OCI-LY7 (cell line): ENCODE results near the gene HOGA1. TPM values are rescaled to one million over a fixed set of nuclear protein-coding genes. Genes with fewer than 3 reads are reported as not detected.

Experiments
- BruUV-seq: library from RNA; stranded (reverse); fragments of 400-500 nt; replicated peaks from 2 replicates; lab custom pipeline; 2021; lab: Mats Ljungman, UMichigan
- CTCF ChIA-PET: fragments of 300-600 bp; sonication (Branson Sonifier 250); formaldehyde crosslinking; loops from one replicate; lab custom pipeline; 2022; ENCODE audit warnings: antibody characterized with exemption; ENCODE audit not compliant: unreplicated experiment; lab: Charles Lee
- POLR2A ChIA-PET: fragments of 300-600 bp; sonication (Branson Sonifier 250); formaldehyde crosslinking; loops from one replicate; lab custom pipeline; 2022; ENCODE audit warnings: antibody characterized with exemption; lab: Charles Lee
- DNase-seq: peaks from one replicate; pipeline ENCODE4 v3.0.0-alpha.2; 2015; ENCODE audit warnings: low spot score
- H2AFZ ChIP-seq: fragments of 200-600 bp; sonication (generic), shearing (Covaris generic); 2 replicates; pipeline ENCODE4 v1.6.1; 2014; ENCODE audit warnings: mild to moderate bottlenecking, antibody characterized with exemption, low read length, moderate library complexity
- H3K27ac ChIP-seq: fragments of 200-600 bp; sonication (generic); 2 replicates; pipeline ENCODE4 v1.5.1; 2014; ENCODE audit warnings: mixed run types, low read depth, mild to moderate bottlenecking, moderate library complexity, low read length, inconsistent platforms; ENCODE audit not compliant: poor library complexity, severe bottlenecking
- H3K36me3 ChIP-seq: fragments of 200-600 bp; sonication (generic); 2 replicates; pipeline ENCODE4 v1.6.1; 2014; ENCODE audit warnings: mild to moderate bottlenecking, antibody characterized with exemption, low read length, moderate library complexity, mixed read lengths; ENCODE audit not compliant: insufficient read depth
- H3K4me1 ChIP-seq: fragments of 200-600 bp; sonication (generic); 2 replicates; pipeline ENCODE4 v1.5.1; 2014; ENCODE audit warnings: mild to moderate bottlenecking, low read length; ENCODE audit not compliant: insufficient read depth, poor library complexity, severe bottlenecking
- H3K4me2 ChIP-seq: fragments of 200-600 bp; sonication (generic); 2 replicates; pipeline ENCODE4 v1.6.1; 2014; ENCODE audit warnings: mild to moderate bottlenecking, low read length
- H3K4me3 ChIP-seq: fragments of 200-600 bp; sonication (generic); 2 replicates; pipeline ENCODE4 v1.5.1; 2014; ENCODE audit warnings: mild to moderate bottlenecking, low read depth, low read length; ENCODE audit not compliant: poor library complexity, severe bottlenecking
- H3K79me2 ChIP-seq: fragments of 200-600 bp; sonication (generic); 2 replicates; pipeline ENCODE4 v1.6.1; 2016; ENCODE audit warnings: low read depth, mild to moderate bottlenecking, low read length, moderate library complexity, mixed read lengths; ENCODE audit not compliant: insufficient read depth
- H3K9me2 ChIP-seq: fragments of 200-600 bp; sonication (generic); 2 replicates; pipeline ENCODE4 v1.6.1; 2016; ENCODE audit warnings: mild to moderate bottlenecking, low read length, mixed read lengths; ENCODE audit not compliant: insufficient read depth
- H3K9me3 ChIP-seq: fragments of 200-600 bp; sonication (generic); 2 replicates; pipeline ENCODE4 v1.6.1; 2014; ENCODE audit warnings: mild to moderate bottlenecking, mixed run types, low read length, mixed read lengths
- H4K20me1 ChIP-seq: fragments of 200-600 bp; sonication (generic); 2 replicates; pipeline ENCODE4 v1.6.1; 2014; ENCODE audit warnings: mild to moderate bottlenecking, antibody characterized with exemption, low read length, moderate library complexity, mixed read lengths; ENCODE audit not compliant: insufficient read depth
- EZH2phosphoT487 ChIP-seq: fragments of 200-600 bp; sonication (generic); IDR thresholded peaks from 2 replicates; pipeline ENCODE4 v1.6.1; 2018; ENCODE audit warnings: low read depth, borderline replicate concordance, mild to moderate bottlenecking, mixed run types, antibody characterized with exemption, low read length, moderate library complexity, mixed read lengths
- intact Hi-C: fragments of 100-400 bp; cut with micrococcal nuclease; formaldehyde crosslinking; loops from one replicate; pipeline ENCODE4 v1.10.0; 2022; ENCODE audit not compliant: unreplicated experiment
- total RNA-seq, 2 experiments: library from RNA; depleted of rRNA in 1 of 2; stranded (reverse); fragments of >200 nt in 1 of 2; shearing (Covaris generic) in 1 of 2; gene quantifications; 2 replicates each; pipeline ENCODE4 v1.2.3, GENCODE V29; 2014 to 2022
- TF ChIP-seq, protein P1 (sequence below): fragments of 200-600 bp; sonication (generic); conservative IDR thresholded peaks from 2 replicates; pipeline ENCODE4 v1.5.1; 2014; ENCODE audit warnings: mild to moderate bottlenecking, antibody characterized with exemption, low read length, moderate library complexity, mixed read lengths

HOGA1 gene
- total RNA-seq, 2 experiments from 2014 or later: 0.25 TPM; not detected in 1

DNA sequence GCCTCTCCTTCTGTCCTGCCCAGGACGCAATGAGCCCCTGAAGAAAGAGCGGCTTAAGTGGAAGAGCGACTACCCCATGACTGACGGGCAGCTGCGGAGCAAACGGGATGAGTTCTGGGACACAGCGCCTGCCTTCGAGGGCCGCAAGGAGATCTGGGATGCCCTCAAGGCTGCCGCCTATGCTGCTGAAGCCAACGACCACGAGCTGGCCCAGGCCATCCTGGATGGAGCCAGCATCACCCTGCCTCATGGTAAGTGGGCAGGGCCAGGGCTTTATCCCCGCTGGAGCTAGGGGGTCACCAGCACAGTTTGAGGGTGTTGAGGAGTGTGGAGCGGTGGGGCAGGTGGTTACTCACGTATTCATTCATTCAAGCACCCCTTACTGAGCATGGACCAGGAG, 16.3 kb upstream of the HOGA1 start:
- no peak for DNase-seq
- CTCF ChIA-PET: no interaction called here
- POLR2A ChIA-PET: interaction anchor here (1.1 kb wide), 1 partner anchor 167 kb away, joined by 5 read pairs; no protein-coding TSS in a partner anchor

DNA sequence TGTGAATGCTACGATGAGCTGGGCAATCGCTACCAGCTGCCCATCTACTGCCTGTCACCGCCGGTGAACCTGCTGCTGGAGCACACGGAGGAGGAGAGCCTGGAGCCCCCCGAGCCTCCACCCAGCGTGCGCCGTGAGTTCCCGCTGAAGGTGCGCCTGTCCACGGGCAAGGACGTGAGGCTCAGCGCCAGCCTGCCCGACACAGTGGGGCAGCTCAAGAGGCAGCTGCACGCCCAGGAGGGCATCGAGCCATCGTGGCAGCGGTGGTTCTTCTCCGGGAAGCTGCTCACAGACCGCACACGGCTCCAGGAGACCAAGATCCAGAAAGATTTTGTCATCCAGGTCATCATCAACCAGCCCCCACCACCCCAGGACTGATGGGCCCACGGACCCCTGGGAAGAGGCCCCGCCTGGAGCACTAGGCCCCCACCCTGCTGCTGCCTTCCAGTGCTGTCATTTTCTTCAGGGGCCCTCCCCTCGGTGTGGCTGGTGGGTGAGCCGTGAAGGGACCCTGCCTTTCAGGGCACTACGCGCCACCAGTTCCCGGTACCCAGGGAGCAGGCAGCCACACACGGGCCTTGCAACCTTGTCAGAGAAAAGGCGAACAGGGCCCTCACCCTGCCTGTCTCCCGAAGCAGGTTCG, 13.9 kb upstream of the HOGA1 start:
- H3K4me2 ChIP-seq: no peak overlapping the region
- POLR2A ChIA-PET: no interaction called here
- DNase-seq: no peak
- H3K4me3 ChIP-seq: no peak overlapping the region
- no peaks in the 10 kb centered on the region for H3K4me1 ChIP-seq
- no peaks in the 10 kb centered on the region for H3K9me3 ChIP-seq
- H3K9me2 ChIP-seq: no peaks in the 10 kb centered on the region
- no peaks in the 10 kb centered on the region for H4K20me1 ChIP-seq
- H2AFZ ChIP-seq: no peak overlapping the region
- no TSS peak for BruUV-seq
- intact Hi-C loops: loop anchor here (5.0 kb wide), 1 partner anchor 162 kb away; no protein-coding TSS in a partner anchor
- CTCF ChIA-PET: interaction anchor here (0.5 kb wide), 1 partner anchor 1175 kb away, joined by 3 read pairs; no protein-coding TSS in a partner anchor
- H3K36me3 ChIP-seq: no peaks in the 10 kb centered on the region
- H3K79me2 ChIP-seq: no peaks in the 10 kb centered on the region
- no peak overlapping the region for H3K27ac ChIP-seq
- TF ChIP-seq EZH2phosphoT487: no peak
- TF ChIP-seq, protein P1, sequence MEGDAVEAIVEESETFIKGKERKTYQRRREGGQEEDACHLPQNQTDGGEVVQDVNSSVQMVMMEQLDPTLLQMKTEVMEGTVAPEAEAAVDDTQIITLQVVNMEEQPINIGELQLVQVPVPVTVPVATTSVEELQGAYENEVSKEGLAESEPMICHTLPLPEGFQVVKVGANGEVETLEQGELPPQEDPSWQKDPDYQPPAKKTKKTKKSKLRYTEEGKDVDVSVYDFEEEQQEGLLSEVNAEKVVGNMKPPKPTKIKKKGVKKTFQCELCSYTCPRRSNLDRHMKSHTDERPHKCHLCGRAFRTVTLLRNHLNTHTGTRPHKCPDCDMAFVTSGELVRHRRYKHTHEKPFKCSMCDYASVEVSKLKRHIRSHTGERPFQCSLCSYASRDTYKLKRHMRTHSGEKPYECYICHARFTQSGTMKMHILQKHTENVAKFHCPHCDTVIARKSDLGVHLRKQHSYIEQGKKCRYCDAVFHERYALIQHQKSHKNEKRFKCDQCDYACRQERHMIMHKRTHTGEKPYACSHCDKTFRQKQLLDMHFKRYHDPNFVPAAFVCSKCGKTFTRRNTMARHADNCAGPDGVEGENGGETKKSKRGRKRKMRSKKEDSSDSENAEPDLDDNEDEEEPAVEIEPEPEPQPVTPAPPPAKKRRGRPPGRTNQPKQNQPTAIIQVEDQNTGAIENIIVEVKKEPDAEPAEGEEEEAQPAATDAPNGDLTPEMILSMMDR: no peak

More for the DNA sequence above, 16.3 kb upstream of the HOGA1 start:
- no peaks in the 10 kb centered on the region for H3K4me1 ChIP-seq
- no TSS peak for BruUV-seq
- no peaks in the 10 kb centered on the region for H3K9me2 ChIP-seq
- H4K20me1 ChIP-seq: no peaks in the 10 kb centered on the region
- no peak overlapping the region for H3K4me3 ChIP-seq
- no peak overlapping the region for H3K4me2 ChIP-seq
- intact Hi-C loops: no loop called here
- no peak overlapping the region for H3K27ac ChIP-seq
- no peaks in the 10 kb centered on the region for H3K9me3 ChIP-seq
- TF ChIP-seq, protein P1: no peak
- no peak for TF ChIP-seq EZH2phosphoT487
- H2AFZ ChIP-seq: no peak overlapping the region
- H3K36me3 ChIP-seq: no peaks in the 10 kb centered on the region
- H3K79me2 ChIP-seq: no peaks in the 10 kb centered on the region
